Epithelial cell of proximal tubule (primary cell): ENCODE data around the gene PROKR2. TPM values are rescaled to one million over a fixed set of nuclear protein-coding genes. Genes with fewer than 3 reads are reported as not detected.

Experiments
- DNase-seq: peaks from one replicate; pipeline ENCODE4 v3.0.0-alpha.2; 2011; ENCODE audit warnings: low read depth
- H3K4me3 ChIP-seq: 2 replicates; pipeline ENCODE4 v1.5.1; 2011; ENCODE audit warnings: low read depth, mild to moderate bottlenecking, low read length
- total RNA-seq: library from RNA; depleted of rRNA; stranded (reverse); fragments of >200 nt; gene quantifications from 2 replicates; pipeline ENCODE4 v1.2.3, GENCODE V29; 2015
- TF ChIP-seq, protein P1 (sequence below): conservative IDR thresholded peaks from 2 replicates; pipeline ENCODE4 v1.5.1; 2012; ENCODE audit warnings: low read depth, mild to moderate bottlenecking, low read length

The PROKR2 gene
- not detected in 2 replicates for total RNA-seq

DNA sequence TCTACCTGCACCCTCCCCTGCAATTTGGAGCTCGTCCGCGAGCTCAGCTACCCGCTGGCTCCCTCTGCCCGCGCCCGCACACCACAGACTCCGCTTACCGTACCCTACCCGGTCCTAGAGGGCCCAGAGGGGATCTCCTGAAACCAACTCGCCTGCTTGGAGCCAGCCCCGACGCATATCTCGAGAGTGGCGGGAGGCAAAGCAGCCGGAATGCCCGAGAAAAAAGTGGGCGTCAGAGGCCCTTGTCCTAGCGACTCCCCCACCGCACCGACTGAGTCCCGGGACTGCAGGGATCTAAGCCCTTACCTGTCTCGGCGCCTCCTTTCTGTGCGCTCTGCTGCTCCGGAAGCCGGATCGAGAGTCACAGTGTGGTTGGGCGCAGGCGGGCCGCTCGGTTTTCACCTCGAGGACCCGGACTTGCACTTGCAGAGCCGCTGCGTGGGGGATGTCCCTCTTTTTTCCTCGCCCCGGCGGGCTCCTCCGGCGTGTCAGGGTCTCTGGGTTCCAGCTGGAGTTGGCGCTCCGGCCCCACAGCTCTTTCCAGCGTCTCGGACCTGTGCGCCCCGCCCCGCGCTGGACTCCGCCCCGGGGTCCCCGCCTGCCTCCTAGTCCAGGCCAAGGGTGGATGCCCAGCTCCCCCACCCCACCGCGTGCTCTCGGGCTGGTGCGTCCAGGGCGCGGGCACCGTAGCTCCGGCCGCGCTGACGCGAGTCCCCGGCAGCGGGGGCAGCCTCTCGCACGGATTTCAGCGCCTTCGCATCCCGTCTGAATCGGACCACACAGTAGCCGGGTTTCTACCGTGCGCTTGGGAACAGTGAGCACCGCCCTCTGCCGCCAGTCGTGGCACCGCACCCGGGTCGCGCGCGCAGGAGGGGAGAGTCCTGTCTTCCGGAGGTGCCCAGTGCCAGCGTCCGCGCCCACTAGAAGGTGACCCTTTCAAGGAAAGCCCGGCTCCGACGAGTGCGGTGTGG, at the start of gene PROKR2:
Gene PROKR2, minus strand, starts transcription at position 767 of the 971 bp plus-strand sequence. CDS start 2,585 bp downstream, outside the sequence.
- TF ChIP-seq, protein P1, sequence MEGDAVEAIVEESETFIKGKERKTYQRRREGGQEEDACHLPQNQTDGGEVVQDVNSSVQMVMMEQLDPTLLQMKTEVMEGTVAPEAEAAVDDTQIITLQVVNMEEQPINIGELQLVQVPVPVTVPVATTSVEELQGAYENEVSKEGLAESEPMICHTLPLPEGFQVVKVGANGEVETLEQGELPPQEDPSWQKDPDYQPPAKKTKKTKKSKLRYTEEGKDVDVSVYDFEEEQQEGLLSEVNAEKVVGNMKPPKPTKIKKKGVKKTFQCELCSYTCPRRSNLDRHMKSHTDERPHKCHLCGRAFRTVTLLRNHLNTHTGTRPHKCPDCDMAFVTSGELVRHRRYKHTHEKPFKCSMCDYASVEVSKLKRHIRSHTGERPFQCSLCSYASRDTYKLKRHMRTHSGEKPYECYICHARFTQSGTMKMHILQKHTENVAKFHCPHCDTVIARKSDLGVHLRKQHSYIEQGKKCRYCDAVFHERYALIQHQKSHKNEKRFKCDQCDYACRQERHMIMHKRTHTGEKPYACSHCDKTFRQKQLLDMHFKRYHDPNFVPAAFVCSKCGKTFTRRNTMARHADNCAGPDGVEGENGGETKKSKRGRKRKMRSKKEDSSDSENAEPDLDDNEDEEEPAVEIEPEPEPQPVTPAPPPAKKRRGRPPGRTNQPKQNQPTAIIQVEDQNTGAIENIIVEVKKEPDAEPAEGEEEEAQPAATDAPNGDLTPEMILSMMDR: no peak
- DNase-seq: no peak
- no peak within 1 kb of the TSS for H3K4me3 ChIP-seq

DNA sequence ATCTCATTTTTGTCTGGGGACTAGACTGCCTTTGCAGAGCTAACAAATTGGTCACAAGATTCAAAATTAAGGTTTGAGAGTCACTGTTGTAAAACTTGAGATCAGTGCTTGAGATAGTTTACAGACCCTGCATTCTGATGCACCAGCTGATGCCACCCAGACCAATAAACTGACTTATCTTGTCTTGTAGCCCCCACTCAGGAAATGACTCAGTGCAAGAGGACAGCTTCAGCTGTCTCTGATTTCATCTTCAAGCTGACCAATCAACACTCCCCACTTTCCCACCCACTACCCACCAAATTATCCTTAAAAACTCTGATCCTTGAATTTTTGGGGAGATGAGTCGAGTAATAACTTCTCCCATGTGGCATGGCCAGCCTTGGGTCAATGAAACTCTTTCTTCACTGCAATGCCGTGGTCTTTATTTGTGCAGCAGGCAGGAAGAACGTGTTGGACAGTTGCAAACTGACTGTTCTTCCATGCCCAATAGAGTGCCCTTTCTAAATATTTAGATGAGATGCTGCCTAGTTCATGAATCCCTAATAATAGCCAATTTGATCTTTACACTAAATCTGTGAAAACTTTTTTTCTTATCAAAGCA, 48.3 kb upstream of the PROKR2 start:
- no peak overlapping the region for H3K4me3 ChIP-seq
- DNase-seq: no peak
- TF ChIP-seq, protein P1: no peak

DNA sequence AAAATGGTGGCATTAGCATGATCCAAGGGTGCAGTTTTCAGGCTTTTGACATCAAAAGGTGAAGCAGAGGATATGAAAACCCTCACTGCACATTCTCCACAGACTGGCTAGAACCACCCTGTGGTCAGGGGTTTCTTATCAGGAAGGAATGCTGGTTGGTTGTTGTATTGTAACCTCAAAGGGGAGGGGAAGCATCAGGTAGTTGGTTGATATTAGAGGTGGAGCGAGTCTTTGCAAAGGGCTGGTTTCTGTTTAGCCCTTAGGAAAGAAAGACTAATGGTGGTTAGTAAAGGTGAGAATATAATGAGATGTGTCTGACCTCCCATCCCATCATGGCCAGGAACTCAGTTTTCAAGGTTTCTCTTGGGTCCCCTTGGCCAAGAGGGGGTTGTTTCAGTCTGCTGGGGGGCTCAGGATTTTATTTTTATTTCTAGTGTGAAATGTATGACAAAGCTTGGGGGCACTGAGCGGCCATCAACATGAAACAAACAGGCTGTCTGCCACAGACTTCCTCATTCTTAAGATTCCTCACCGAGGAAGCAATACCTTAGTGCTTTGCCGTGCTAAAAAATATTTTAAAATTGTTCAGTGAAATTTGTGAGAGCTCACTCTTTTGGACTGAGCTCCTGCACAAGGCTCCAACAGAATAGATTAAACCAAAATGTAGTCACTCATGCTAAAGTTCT, 47.5 kb upstream of the PROKR2 start:
- TF ChIP-seq, protein P1: no peak
- no peak for DNase-seq
- no peak overlapping the region for H3K4me3 ChIP-seq

DNA sequence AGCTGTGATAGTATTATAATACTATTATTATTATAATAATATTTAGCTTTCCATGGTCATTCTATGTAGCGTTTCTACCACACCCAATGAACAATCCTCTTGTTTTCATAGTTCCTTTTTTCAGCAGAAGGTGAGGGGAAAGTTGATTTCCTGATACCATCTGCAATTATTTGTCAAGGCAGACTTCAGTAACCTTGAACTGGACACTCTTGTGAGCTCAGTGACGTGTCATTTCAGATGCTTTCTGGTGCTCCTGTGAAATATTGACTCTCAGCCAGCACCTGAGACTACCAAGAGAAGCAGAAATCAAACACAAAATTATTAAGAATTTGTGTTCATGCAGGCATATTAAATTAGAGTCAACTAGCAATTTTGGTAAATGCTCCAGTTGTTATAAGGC, 46.0 kb upstream of the PROKR2 start:
- H3K4me3 ChIP-seq: no peak overlapping the region
- TF ChIP-seq, protein P1: no peak
- no peak for DNase-seq

DNA sequence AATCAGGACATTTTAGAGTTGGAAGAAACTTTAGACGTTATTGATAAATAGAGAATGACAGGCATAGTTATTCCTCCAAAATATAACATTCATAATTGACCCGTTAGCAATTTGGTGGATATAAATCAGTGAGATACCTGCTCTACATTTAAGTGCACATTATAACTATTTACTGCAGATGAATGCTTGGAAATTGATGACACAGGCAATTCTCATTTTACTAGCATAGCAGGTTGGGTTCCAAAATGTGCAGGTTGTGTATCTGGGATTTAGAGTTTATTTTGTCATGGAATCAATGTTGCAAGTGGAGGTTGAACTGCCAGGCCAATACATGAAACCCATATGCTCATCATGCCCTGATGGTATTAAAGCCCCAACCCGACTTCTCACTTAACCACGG, 44.4 kb upstream of the PROKR2 start:
- TF ChIP-seq, protein P1: no peak
- no peak for DNase-seq
- no peak overlapping the region for H3K4me3 ChIP-seq

DNA sequence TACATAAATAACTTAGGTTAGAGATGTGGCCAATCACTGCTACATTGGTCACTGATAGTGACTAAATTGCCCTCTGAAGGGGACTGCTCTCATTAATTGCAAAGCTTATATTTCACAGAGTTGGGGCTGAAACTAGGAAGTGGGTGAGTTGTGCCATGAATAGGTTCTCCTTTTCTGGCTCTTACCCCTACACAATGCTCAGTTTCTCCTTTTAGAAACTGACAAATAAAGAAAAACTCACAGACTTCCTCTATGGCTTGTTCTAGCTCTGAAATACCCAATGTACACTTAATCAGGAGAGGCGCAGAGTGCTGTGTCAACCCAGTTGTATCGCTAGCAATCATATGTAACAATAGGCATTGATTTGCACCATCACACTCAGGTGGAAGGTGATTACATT, 41.2 kb upstream of the PROKR2 start:
- TF ChIP-seq, protein P1: no peak
- DNase-seq: no peak

More for the DNA sequence above, 41.2 kb upstream of the PROKR2 start:
- H3K4me3 ChIP-seq: no peak overlapping the region
